Activated naive CD8-positive, alpha-beta T cell treated with anti-CD3 and anti-CD28 coated beads, Interleukin-2, amount 10 ng/mL, durations not matched to agents 7 days and 5 days (primary cell): Measurements from ENCODE around the gene MORN4. TPM values are rescaled to one million over a fixed set of nuclear protein-coding genes. Genes with fewer than 3 reads are reported as not detected.
"Not testable (repeated sequence)": the region's sequence is repeated elsewhere in the genome, so short reads cannot be mapped to it uniquely, and the experiment has no call there.

Source experiments
- ATAC-seq: fragments of 150-1000 bp; cut with Tn5 transposase; one replicate; pipeline ENCODE4 v1.10.0; 2021; ENCODE audit warnings: low read depth, moderate library complexity
- POLR2A ChIA-PET: fragments of 350-600 bp; sonication (Branson Sonifier 250); formaldehyde crosslinking; loops from one replicate; lab custom pipeline; 2021; ENCODE audit warnings: antibody characterized with exemption; lab: Charles Lee
- DNase-seq: peaks from one replicate; pipeline ENCODE4 v3.0.0; 2021
- H3K27ac Mint-ChIP-seq: one replicate; pipeline ENCODE4 v1.8.0; 2022; ENCODE audit warnings: mild to moderate bottlenecking, mixed read lengths
- H3K27me3 Mint-ChIP-seq: one replicate; pipeline ENCODE4 v1.8.0; 2022; ENCODE audit warnings: mild to moderate bottlenecking, moderate library complexity, mixed read lengths
- H3K36me3 Mint-ChIP-seq: one replicate; pipeline ENCODE4 v1.8.0; 2021; ENCODE audit warnings: mild to moderate bottlenecking, mixed read lengths
- H3K4me1 Mint-ChIP-seq: one replicate; pipeline ENCODE4 v1.8.0; 2021; ENCODE audit warnings: mixed read lengths
- H3K4me3 Mint-ChIP-seq: one replicate; pipeline ENCODE4 v1.8.0; 2022; ENCODE audit warnings: mild to moderate bottlenecking, moderate library complexity, mixed read lengths
- H3K9me3 Mint-ChIP-seq: one replicate; pipeline ENCODE4 v1.8.0; 2021; ENCODE audit warnings: mixed read lengths
- total RNA-seq, 2 experiments: library from RNA; stranded (reverse); gene quantifications; one replicate each; pipeline ENCODE4 v1.2.3, GENCODE V29; 2021

MORN4 gene
- total RNA-seq, 2 experiments from 2014 or later, result 1.7 to 2.2 TPM

- no peaks in the 10 kb centered on the region for H3K9me3 Mint-ChIP-seq
- peaks cover 5% of the 10 kb centered on the region for H3K27me3 Mint-ChIP-seq
- H3K36me3 Mint-ChIP-seq, result no peaks in the 10 kb centered on the region
- DNase-seq (no peak), ATAC-seq (no peak)
- peaks cover 2% of the 10 kb centered on the region for H3K4me1 Mint-ChIP-seq
- POLR2A ChIA-PET, result no interaction called here
- no peak overlapping the region for H3K27ac Mint-ChIP-seq
- no peak overlapping the region for H3K4me3 Mint-ChIP-seq
These were observed 49.8 kb downstream of the MORN4 start for GRCh38 chr10:97583476-97583875.

- peaks cover 5% of the 10 kb centered on the region for H3K27me3 Mint-ChIP-seq
- no peaks in the 10 kb centered on the region for H3K9me3 Mint-ChIP-seq
- H3K36me3 Mint-ChIP-seq, result no peaks in the 10 kb centered on the region
- peaks cover 2% of the 10 kb centered on the region for H3K4me1 Mint-ChIP-seq
- H3K4me3 Mint-ChIP-seq, result no peak overlapping the region
- DNase-seq, result no peak
- no peak for ATAC-seq
- POLR2A ChIA-PET, result no interaction called here
- no peak overlapping the region for H3K27ac Mint-ChIP-seq
These were observed 51.1 kb downstream of the MORN4 start for GRCh38 chr10:97582169-97582568.

- peaks cover 5% of the 10 kb centered on the region for H3K27me3 Mint-ChIP-seq
- H3K36me3 Mint-ChIP-seq, result no peaks in the 10 kb centered on the region
- no peaks in the 10 kb centered on the region for H3K9me3 Mint-ChIP-seq
- DNase-seq (no peak), ATAC-seq (no peak)
- no peak overlapping the region for H3K4me3 Mint-ChIP-seq
- no peak overlapping the region for H3K27ac Mint-ChIP-seq
- POLR2A ChIA-PET, result no interaction called here
- H3K4me1 Mint-ChIP-seq, result peaks cover 2% of the 10 kb centered on the region
These were observed 52.6 kb downstream of the MORN4 start for GRCh38 chr10:97580421-97581367.

- H3K9me3 Mint-ChIP-seq, result no peaks in the 10 kb centered on the region
- no peak for ATAC-seq
- no peak overlapping the region for H3K4me3 Mint-ChIP-seq
- H3K27me3 Mint-ChIP-seq, result peaks cover 7% of the 10 kb centered on the region
- no peak for DNase-seq
- peaks cover 2% of the 10 kb centered on the region for H3K4me1 Mint-ChIP-seq
- H3K27ac Mint-ChIP-seq, result no peak overlapping the region
- POLR2A ChIA-PET, result no interaction called here
- no peaks in the 10 kb centered on the region for H3K36me3 Mint-ChIP-seq
These were observed 55.0 kb downstream of the MORN4 start for GRCh38 chr10:97578171-97578844.

- ATAC-seq (no peak), DNase-seq (no peak)
- POLR2A ChIA-PET, result no interaction called here
- Mint-ChIP-seq H3K27me3 (peaks cover 7% of the 10 kb centered on the region), H3K36me3 (no peaks in the 10 kb centered on the region), H3K9me3 (no peaks in the 10 kb centered on the region), H3K4me3 (no peak overlapping the region), H3K4me1 (peaks cover 2% of the 10 kb centered on the region), H3K27ac (no peak overlapping the region)
These were observed 55.6 kb downstream of the MORN4 start for GRCh38 chr10:97577701-97578100.

- H3K36me3 Mint-ChIP-seq, POLR2A ChIA-PET: not testable (repeated sequence)
These were observed 56.8 kb downstream of the MORN4 start for GRCh38 chr10:97576487-97576886.

GRCh38 chr10:97575127-97575668 is 58.1 kb downstream of the MORN4 start:
- no peak overlapping the region for H3K4me3 Mint-ChIP-seq
- POLR2A ChIA-PET, result no interaction called here
- H3K36me3 Mint-ChIP-seq, result no peaks in the 10 kb centered on the region
- ATAC-seq (no peak), DNase-seq (no peak)
- no peaks in the 10 kb centered on the region for H3K4me1 Mint-ChIP-seq
- H3K27me3 Mint-ChIP-seq, result peaks cover 5% of the 10 kb centered on the region
- no peaks in the 10 kb centered on the region for H3K9me3 Mint-ChIP-seq
- H3K27ac Mint-ChIP-seq, result no peak overlapping the region

More at GRCh38 chr10:97576487-97576886, 56.8 kb downstream of the MORN4 start:
- not testable (repeated sequence) for H3K9me3 Mint-ChIP-seq, DNase-seq, ATAC-seq, H3K4me3 Mint-ChIP-seq, H3K27ac Mint-ChIP-seq, H3K27me3 Mint-ChIP-seq, H3K4me1 Mint-ChIP-seq

GRCh38 chr10:97574374-97575126 is 58.8 kb downstream of the MORN4 start:
- POLR2A ChIA-PET, result no interaction called here
- H3K27me3 Mint-ChIP-seq, result peaks cover 2% of the 10 kb centered on the region
- H3K4me3 Mint-ChIP-seq, result no peak overlapping the region
- no peak overlapping the region for H3K27ac Mint-ChIP-seq
- no peaks in the 10 kb centered on the region for H3K9me3 Mint-ChIP-seq
- no peaks in the 10 kb centered on the region for H3K4me1 Mint-ChIP-seq
- ATAC-seq, result no peak
- DNase-seq, result no peak
- no peaks in the 10 kb centered on the region for H3K36me3 Mint-ChIP-seq

GRCh38 chr10:97573672-97574071 is 59.6 kb downstream of the MORN4 start:
- Mint-ChIP-seq H3K36me3 (no peaks in the 10 kb centered on the region), H3K27ac (no peak overlapping the region), H3K4me1 (no peaks in the 10 kb centered on the region), H3K9me3 (no peaks in the 10 kb centered on the region), H3K27me3 (peaks cover 2% of the 10 kb centered on the region), H3K4me3 (no peak overlapping the region)
- ATAC-seq (no peak), DNase-seq (no peak)
- POLR2A ChIA-PET, result no interaction called here

- Mint-ChIP-seq H3K4me1 (no peaks in the 10 kb centered on the region), H3K27me3 (peaks cover 2% of the 10 kb centered on the region), H3K36me3 (no peaks in the 10 kb centered on the region), H3K9me3 (no peaks in the 10 kb centered on the region), H3K27ac (no peak overlapping the region), H3K4me3 (no peak overlapping the region)
- DNase-seq (no peak), ATAC-seq (no peak)
- POLR2A ChIA-PET, result no interaction called here
These were observed 60.3 kb downstream of the MORN4 start for GRCh38 chr10:97573021-97573420.

GRCh38 chr10:97572214-97572989 is 60.9 kb downstream of the MORN4 start, which contains the start of gene ANKRD2:
Gene ANKRD2 (plus strand): TSS chr10:97572779. CDS start chr10:97572789, 10 bp downstream.
- H3K27me3 Mint-ChIP-seq, result peaks cover 2% of the 10 kb centered on the region

GRCh38 chr10:97571622-97572021 is 61.7 kb downstream of the MORN4 start:
- POLR2A ChIA-PET, result interaction anchor here (0.6 kb wide), 1 partner anchor 107 kb away, joined by 3 read pairs; no protein-coding TSS in a partner anchor
- H3K27me3 Mint-ChIP-seq, result peaks cover 2% of the 10 kb centered on the region
- H3K4me3 Mint-ChIP-seq, result no peak overlapping the region

More at GRCh38 chr10:97572214-97572989, 60.9 kb downstream of the MORN4 start, which contains the start of gene ANKRD2:
- no peaks in the 10 kb centered on the region for H3K36me3 Mint-ChIP-seq
- ATAC-seq (peak; percentile 81), DNase-seq (peak; percentile 69)
- no peaks in the 10 kb centered on the region for H3K4me1 Mint-ChIP-seq
- POLR2A ChIA-PET, result no interaction called here
- no peaks in the 10 kb centered on the region for H3K9me3 Mint-ChIP-seq
- H3K27ac Mint-ChIP-seq, result no peak within 1 kb of the TSS
- no peak within 1 kb of the TSS for H3K4me3 Mint-ChIP-seq

More at GRCh38 chr10:97571622-97572021, 61.7 kb downstream of the MORN4 start:
- ATAC-seq (no peak), DNase-seq (no peak)
- H3K27ac Mint-ChIP-seq, result no peak overlapping the region
- no peaks in the 10 kb centered on the region for H3K4me1 Mint-ChIP-seq
- H3K36me3 Mint-ChIP-seq, result no peaks in the 10 kb centered on the region
- H3K9me3 Mint-ChIP-seq, result no peaks in the 10 kb centered on the region
